ENCODE measurements around the gene SNRNP35.

GRCh38 chr12:123478069-123478468 lies 20.1 kb downstream of the SNRNP35 start:
- no peak for TF ChIP-seq CTCF (IDR thresholded peaks at IDR 0.05)
- TF ChIP-seq POLR2A (IDR thresholded peaks at IDR 0.05) = no peak
- TF ChIP-seq POLR2AphosphoS5 (IDR thresholded peaks at IDR 0.05) = no peak
